Measurements from ENCODE around the gene PPM1A.

Gene PPM1A

DNA sequence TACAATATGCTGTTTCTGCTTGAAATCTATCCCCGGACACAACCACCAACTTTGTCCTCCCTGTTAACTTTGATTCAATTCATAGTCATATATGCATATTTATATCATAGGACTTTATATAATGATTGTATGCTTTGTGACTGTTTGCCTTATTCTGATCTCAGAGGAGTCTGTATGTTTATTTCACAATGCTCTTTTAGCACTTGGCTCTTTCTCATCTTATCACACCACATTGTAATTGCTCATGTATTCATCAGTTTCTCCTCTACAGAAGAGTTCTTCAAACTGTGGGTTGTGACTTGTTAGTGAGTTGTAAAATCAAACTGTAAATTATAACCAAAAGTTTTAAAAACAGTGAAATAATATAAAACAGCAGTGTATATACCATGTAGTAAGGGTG lies 21.7 kb upstream of the PPM1A start:
- no peak for DNase-seq (ENCODE audit: low spot score)

DNA sequence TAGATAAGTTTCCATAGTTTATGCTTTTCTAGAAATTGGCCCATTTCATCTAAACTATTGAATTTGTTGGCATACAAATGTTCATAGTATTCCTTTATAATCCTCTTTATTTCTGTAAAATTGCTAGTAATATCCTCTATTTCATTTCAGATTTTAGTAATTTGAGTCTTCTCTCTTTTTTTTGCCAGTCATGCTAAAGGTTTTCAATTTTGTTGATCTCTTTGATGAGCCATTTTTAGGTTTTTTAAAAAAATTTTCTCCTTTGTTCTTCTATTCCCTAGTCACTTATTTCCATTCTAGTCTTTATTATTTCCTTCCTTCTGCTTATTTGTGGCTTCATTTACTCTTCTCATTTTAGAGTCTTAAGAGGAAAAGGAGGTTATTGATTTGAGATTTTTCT lies 19.4 kb upstream of the PPM1A start:
- no peak for DNase-seq (ENCODE audit: low spot score)

DNA sequence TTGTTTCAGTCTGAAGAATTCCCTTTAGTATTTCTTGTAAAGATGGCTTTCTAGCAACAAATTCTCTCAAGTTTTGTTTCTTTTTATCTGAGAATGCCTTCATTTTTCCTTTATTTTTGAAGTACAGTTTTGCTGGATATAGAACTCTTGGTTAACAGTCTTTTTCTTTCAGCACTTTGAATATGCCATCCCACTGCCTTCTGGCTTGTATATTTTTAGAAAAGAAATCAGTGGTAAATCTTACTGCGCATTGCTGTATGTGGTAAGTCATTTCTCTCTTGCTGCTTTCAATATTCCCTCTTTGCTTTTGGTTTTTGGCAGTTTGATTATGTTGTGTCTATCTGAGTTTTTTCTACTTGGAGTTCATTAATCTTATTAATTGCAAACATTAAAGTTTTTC lies 16.8 kb upstream of the PPM1A start:
- DNase-seq (ENCODE audit: low spot score): no peak

GRCh38 chr14:60233251-60233650 lies 15.8 kb upstream of the PPM1A start:
- DNase-seq (ENCODE audit: low spot score): no peak

- DNase-seq (ENCODE audit: low spot score): no peak
These were observed 15.1 kb upstream of the PPM1A start for GRCh38 chr14:60233891-60234290.

- DNase-seq (ENCODE audit: low spot score): no peak
These were observed 13.6 kb upstream of the PPM1A start for GRCh38 chr14:60235440-60235839.

GRCh38 chr14:60238955-60239354 lies 10.1 kb upstream of the PPM1A start:
- DNase-seq (ENCODE audit: low spot score): no peak

DNA sequence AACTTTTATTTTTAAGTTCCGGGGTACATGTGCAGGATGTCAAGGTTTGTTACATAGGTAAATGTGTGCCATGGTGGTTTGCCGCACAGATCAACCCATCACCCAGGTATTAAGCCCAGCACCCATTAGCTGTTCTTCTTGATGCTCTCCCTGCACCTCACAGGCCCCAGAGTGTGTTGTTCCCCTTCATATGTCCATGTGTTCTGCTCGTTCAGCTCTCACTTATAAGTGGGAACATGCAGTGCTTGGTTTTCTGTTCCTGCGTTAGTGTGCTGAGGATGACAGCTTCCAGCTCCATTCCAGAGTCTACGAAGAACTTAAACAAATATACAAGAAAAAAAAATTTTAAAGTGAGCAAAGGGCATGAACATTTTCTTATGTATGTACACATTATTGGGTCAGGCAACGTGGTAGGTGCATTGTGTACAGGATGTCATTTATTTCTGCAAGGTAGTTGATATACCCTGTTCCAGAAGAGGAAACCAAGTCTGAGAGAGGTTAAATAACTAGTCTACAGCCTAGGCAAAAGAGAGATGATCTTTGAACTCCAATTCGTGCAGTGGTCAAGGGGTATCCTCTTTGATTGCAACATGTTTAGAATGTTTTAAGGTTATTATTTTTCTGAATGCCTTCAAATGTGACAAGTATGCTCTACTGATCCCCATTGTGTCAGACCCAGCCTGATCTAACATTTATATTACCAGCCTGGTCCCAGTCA lies 8.7 kb upstream of the PPM1A start:
- no peak for DNase-seq (ENCODE audit: low spot score)

GRCh38 chr14:60241091-60241490 lies 7.9 kb upstream of the PPM1A start:
- no peak for DNase-seq (ENCODE audit: low spot score)

GRCh38 chr14:60242429-60242828 lies 6.6 kb upstream of the PPM1A start:
- no peak for DNase-seq (ENCODE audit: low spot score)

GRCh38 chr14:60245380-60246177 lies 3.4 kb upstream of the PPM1A start:
- no peak for DNase-seq (ENCODE audit: low spot score)

DNA sequence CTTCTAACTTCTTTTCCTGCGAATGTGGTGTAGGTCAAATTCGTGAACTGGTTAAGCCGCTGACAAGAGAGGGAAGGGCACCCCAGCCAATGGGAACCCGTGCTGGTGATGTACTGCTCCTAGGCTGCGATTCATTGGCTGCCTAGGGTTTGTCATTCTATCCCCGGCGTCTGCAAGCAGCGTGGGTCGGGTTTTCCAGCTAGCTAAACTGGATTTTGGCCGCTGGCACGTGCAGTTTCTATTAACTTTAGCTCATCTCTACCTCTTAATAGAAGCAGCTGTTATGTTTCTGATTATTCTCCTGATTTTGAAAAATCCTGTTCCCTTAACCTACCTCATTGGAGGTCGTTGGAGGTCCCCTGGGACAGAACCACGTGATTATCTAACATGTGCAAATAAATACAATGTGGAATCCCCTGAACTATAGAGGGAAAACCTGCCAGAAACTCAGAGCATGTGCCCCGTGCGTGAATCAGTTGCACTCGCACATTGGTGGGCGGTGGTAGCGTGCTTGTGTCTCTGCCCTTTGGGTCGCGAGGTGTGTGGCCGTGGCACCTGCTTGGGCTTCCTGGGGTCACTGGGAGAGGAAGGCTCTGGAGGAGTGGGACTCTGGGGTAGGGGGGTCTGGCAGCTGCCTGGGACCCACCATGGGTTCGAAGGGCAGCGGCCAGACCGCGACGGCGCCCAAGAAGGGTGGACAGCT lies 876 bp upstream of the PPM1A start:
- DNase-seq (ENCODE audit: low spot score): peak; percentile 97

- peak; percentile 65 for DNase-seq (ENCODE audit: low spot score)
These were observed 568 bp downstream of the PPM1A start for GRCh38 chr14:60249321-60250256.

- peak; percentile 72 for DNase-seq (ENCODE audit: low spot score)
These were observed 1.4 kb downstream of the PPM1A start for GRCh38 chr14:60250257-60251035.

DNA sequence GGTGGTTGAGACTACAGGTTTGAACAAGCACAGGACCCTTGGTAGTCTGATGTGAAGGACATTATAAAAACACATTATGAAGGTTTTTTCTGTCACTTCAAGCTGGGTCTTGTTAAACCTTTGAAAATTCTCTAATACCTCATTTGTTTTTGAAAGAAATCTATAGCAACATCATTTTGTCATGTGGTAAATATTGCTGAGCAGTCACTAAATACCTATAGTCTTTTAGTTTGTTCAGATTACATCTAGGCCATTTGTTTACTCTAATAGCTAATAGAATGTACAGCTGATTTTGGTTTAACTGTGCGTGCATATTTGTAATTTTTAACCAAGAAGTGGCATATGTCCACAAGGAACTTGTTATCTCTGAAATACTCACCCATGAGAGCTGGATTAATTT lies 2.9 kb downstream of the PPM1A start:
- DNase-seq (ENCODE audit: low spot score): no peak

- DNase-seq (ENCODE audit: low spot score): no peak
These were observed 3.6 kb downstream of the PPM1A start for GRCh38 chr14:60252630-60253029.

DNA sequence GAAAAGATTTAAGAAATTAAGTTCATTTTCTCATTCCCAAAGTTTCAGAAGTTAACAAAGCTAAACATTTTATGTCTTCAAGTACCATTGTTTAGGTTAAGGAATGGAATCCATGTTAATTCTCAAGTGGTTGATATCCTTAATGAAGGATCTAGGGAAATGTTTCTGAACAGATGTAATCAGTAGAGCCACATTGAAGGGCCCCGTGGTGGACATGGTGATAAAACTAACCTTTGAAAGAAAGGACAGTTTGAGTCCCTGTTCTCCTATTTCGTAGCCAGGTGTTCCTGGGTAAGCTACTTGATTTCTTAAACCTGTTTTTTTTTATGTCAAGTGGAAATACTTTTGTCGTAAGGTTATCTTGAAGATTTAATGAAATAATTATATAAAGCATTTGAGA lies 4.6 kb downstream of the PPM1A start:
- no peak for DNase-seq (ENCODE audit: low spot score)

DNA sequence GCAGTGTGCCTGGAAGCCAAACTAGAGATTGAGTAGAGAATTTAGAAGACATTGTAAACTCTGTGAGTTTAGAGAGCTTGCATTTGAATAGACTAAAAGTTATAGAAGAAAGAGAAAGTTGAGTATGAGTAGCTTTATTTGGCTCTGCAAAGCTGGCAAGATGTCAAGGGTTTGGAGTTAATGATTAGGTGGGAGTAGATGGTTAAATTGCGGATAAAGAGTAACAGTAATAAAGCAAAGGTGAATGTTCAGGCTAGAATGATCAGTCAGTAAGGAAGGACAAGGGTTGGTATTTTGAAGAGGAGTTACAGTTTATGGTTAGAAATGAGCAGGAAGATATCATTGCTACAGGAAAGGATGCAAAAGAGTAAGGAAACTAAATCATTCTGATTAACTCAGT lies 5.2 kb downstream of the PPM1A start:
- DNase-seq (ENCODE audit: low spot score): no peak

DNA sequence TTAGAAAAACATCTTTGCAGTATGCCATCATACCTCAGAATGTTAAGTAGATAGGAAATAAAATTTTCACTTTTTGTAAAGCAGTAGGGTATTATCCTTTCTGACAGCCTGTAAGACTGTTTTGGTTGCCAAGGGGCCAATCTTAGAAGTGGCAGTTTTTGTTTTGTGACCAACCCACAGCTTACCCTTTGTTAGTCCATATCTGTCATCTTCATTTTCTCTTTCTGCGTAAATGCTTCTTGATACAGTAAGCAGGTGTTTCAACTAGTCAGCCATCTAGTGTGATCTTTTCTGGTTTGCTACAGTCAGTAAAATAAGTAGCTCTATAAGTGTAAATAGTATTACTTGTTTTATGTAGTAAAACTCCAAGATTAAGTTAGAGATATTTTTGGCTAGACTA lies 8.8 kb downstream of the PPM1A start:
- DNase-seq (ENCODE audit: low spot score): no peak

DNA sequence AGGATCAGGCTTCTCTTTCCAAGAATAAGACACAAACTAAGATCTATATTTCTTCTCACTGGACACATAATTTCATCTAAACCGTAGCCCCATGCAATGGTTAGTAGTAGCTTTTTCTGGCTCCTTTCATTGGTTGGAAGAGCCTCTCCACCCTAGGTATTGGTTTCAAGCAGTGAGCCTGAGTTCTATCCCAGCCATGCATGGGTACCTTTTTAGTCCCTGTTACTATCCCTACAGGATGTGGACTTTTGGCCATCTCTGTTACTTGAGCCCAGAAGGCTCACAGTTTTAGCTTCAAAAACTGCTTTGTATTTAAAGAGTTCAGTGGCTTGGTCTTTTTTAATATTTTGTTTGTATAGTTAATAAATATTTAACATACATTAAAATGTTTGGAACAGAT lies 16.1 kb downstream of the PPM1A start:
- DNase-seq (ENCODE audit: low spot score): no peak
